Ascending aorta (tissue), 2 donors: Measurements from ENCODE around the gene C1QTNF8. TPM values are rescaled to one million over a fixed set of nuclear protein-coding genes. Genes with fewer than 3 reads are reported as not detected.

Source experiments
- DNase-seq, 2 donors: peaks; one replicate each; pipeline ENCODE4 v3.0.0-alpha.2; 2019; ENCODE audit warnings: low spot score in 2 of 2
- H3K27ac ChIP-seq, 2 donors: fragments of 200-600 bp; sonication (generic); one replicate each; pipeline ENCODE4 v1.5.1; 2016 to 2017; ENCODE audit warnings: mild to moderate bottlenecking in 1 of 2
- H3K27me3 ChIP-seq: fragments of 200-600 bp; sonication (generic); one replicate; pipeline ENCODE4 v1.5.1; 2017
- H3K36me3 ChIP-seq, 2 donors: fragments of 200-600 bp; sonication (generic); one replicate each; pipeline ENCODE4 v1.5.1; 2016
- H3K4me1 ChIP-seq, 2 donors: fragments of 200-600 bp; sonication (generic); one replicate each; pipeline ENCODE4 v1.5.1; 2016 to 2017; ENCODE audit warnings: mild to moderate bottlenecking in 1 of 2
- H3K4me3 ChIP-seq, 2 donors: fragments of 200-600 bp; sonication (generic); one replicate each; pipeline ENCODE4 v1.5.1; 2016 to 2017; ENCODE audit warnings: mild to moderate bottlenecking in 1 of 2
- H3K9me3 ChIP-seq, 2 donors: fragments of 200-600 bp; sonication (generic); one replicate each; pipeline ENCODE4 v1.5.1; 2016
- intact Hi-C: fragments of 100-400 bp; cut with DNase I; formaldehyde crosslinking; loops from one replicate; pipeline ENCODE4 v1.15.1; 2023
- total RNA-seq: library from RNA; depleted of rRNA; stranded (reverse); fragments of >200 nt; gene quantifications from one replicate; pipeline ENCODE4 v1.1.0, GENCODE V29; 2016
- TF ChIP-seq, protein P1 (sequence below), 3 experiments: fragments of 200-600 bp in 2 of 3; fragments of 450-650 bp in 1 of 3; sonication (generic) in 2 of 3; IDR thresholded peaks; one replicate each; pipeline ENCODE4 v1.5.1; 2016 to 2019; ENCODE audit warnings: antibody characterized with exemption in 3 of 3, mild to moderate bottlenecking in 1 of 3, moderate library complexity in 1 of 3

Gene C1QTNF8
- total RNA-seq, 1 donor from 2014 or later, result not detected

DNA sequence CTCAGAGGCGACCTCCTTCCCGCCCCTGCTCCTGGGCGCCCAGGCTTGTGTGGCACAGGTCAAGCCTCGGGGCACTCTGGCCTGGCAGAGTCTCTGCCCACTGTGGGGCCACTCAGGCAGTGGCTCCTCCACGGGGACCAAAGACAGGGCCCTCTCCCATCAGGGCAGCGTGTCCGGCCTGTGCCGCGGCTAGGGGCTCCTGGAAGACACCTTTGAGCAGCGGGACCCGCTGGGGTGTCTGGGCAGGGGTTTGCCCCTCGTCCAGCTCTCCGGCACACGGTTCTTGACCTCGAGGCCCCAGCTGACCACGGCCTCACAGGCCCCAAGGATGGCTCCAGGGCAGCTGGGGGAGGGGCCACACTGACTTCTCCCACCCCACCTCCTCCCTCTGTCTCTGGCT, 48.2 kb downstream of the C1QTNF8 start:
- H3K27ac ChIP-seq, result no peak overlapping the region
- intact Hi-C loops, result no loop called here
- H3K9me3 ChIP-seq, result no peaks in the 10 kb centered on the region
- H3K4me3 ChIP-seq, result no peak overlapping the region
- TF ChIP-seq, protein P1, sequence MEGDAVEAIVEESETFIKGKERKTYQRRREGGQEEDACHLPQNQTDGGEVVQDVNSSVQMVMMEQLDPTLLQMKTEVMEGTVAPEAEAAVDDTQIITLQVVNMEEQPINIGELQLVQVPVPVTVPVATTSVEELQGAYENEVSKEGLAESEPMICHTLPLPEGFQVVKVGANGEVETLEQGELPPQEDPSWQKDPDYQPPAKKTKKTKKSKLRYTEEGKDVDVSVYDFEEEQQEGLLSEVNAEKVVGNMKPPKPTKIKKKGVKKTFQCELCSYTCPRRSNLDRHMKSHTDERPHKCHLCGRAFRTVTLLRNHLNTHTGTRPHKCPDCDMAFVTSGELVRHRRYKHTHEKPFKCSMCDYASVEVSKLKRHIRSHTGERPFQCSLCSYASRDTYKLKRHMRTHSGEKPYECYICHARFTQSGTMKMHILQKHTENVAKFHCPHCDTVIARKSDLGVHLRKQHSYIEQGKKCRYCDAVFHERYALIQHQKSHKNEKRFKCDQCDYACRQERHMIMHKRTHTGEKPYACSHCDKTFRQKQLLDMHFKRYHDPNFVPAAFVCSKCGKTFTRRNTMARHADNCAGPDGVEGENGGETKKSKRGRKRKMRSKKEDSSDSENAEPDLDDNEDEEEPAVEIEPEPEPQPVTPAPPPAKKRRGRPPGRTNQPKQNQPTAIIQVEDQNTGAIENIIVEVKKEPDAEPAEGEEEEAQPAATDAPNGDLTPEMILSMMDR (IDR thresholded peaks at IDR 0.05), result no peak
- H3K36me3 ChIP-seq, result no peaks in the 10 kb centered on the region
- H3K27me3 ChIP-seq, result no peaks in the 10 kb centered on the region
- no peak for DNase-seq
- no peaks in the 10 kb centered on the region for H3K4me1 ChIP-seq

DNA sequence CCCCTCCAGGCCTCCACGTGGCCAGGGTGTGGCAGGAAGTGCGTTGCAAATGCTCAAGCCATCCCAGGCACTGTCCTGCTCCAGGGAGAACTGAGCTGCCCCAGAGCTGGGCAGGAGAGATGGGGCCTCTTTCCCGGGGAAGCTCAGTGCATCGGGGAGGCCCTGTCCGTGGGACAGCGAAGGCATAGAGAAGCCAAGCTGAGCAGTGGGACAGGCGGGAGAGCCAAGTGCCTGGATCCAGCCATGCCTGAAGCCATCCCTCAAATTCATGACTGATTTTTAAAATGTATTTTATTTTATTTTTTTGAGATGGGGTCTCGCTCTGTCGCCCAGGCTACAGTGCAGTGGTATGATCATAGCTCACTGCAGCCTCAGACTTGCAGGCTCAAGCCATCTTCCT, 48.9 kb downstream of the C1QTNF8 start:
- Histone ChIP-seq H3K4me3 (no peak overlapping the region), H3K27ac (no peak overlapping the region), H3K27me3 (no peaks in the 10 kb centered on the region), H3K9me3 (no peaks in the 10 kb centered on the region), H3K4me1 (no peaks in the 10 kb centered on the region), H3K36me3 (no peaks in the 10 kb centered on the region)
- DNase-seq, result no peak
- TF ChIP-seq, protein P1 (IDR thresholded peaks at IDR 0.05), result no peak
- intact Hi-C loops, result no loop called here

DNA sequence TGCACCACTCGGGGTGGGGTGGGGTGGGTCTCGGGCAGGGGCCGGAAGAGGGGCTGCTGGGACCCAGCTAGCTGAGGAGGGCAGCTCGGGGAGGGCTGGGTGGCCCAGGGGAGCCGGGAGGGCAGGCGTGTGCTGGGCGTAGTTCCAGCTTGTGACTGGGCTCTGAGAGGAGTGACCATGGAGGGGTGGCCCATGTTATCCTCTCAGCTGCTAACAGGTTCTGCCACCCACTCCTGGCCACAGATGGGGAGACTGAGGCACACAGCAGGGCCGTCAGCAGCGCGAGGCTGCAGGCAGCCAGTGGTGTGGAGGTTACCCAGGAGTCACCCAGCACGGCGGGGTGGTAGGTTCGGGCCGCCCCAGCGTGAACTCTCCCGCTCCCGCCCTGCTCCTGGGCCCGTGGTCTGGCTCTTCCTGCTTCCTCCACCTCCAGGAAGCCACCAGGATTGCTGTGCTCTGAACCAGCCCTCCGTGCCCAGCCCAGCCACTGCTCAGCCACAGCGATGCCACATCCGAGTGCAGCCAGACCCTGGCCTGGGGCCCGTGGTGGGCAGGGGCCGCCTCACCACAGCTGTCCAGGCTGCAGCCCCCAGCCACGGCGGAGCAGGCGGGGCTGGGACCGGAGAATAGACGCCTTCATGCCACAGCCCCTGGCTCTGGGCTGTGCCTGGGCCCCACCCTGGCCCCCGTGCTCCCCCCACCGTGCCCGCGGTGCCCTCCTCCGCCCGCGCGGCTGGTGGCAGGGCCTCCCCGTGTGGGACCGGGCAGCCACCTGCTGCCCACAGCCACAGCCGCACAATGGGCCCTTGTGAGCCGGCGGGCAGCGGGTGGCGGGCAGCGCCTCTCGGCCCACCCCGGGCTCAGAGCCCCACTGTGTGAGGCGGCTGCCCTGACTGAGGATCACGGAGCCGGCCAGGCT, 49.8 kb downstream of the C1QTNF8 start:
- Histone ChIP-seq H3K27ac (no peak overlapping the region), H3K4me3 (no peak overlapping the region), H3K36me3 (no peaks in the 10 kb centered on the region), H3K4me1 (no peaks in the 10 kb centered on the region), H3K9me3 (no peaks in the 10 kb centered on the region), H3K27me3 (no peaks in the 10 kb centered on the region)
- TF ChIP-seq, protein P1 (IDR thresholded peaks at IDR 0.05), result no peak
- intact Hi-C loops, result no loop called here
- DNase-seq, result no peak

DNA sequence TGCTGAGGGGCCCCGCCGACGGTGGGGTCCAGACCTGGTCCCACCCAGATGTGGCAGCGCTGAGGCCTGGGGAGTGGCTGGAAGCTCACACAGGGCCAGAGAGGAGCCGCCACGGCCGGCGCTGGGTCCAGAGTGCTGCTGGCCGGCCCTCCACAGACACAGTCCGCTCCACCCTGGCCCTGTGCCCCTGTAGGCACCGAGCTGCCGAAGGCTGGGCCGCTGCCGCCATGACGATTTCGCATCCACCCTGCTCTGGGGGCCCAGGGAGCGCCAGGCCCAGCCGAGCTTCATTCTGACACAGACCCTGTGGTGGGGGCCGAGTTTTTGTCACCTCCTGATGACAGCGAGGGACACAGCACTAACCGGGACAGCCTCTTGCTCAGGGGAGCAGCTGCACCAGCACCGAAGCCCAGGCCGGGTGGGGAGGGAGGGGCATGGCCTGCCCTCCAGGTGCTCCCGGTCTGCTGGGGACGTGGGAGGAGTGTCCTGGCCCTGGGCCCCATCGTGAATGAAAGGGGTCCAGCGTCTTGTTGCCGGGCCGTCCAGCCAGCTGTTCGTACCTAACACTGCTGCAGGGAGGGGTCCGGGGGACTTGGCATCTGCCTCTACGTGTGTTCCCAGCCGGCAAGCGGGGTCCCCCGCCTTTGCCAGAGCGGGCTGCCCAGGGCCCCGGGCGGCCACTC, 50.6 kb downstream of the C1QTNF8 start:
- TF ChIP-seq, protein P1 (IDR thresholded peaks at IDR 0.05), result no peak
- Histone ChIP-seq H3K27ac (no peak overlapping the region), H3K9me3 (no peaks in the 10 kb centered on the region), H3K27me3 (no peaks in the 10 kb centered on the region), H3K4me3 (no peak overlapping the region), H3K36me3 (no peaks in the 10 kb centered on the region), H3K4me1 (no peaks in the 10 kb centered on the region)
- intact Hi-C loops, result no loop called here
- no peak for DNase-seq

DNA sequence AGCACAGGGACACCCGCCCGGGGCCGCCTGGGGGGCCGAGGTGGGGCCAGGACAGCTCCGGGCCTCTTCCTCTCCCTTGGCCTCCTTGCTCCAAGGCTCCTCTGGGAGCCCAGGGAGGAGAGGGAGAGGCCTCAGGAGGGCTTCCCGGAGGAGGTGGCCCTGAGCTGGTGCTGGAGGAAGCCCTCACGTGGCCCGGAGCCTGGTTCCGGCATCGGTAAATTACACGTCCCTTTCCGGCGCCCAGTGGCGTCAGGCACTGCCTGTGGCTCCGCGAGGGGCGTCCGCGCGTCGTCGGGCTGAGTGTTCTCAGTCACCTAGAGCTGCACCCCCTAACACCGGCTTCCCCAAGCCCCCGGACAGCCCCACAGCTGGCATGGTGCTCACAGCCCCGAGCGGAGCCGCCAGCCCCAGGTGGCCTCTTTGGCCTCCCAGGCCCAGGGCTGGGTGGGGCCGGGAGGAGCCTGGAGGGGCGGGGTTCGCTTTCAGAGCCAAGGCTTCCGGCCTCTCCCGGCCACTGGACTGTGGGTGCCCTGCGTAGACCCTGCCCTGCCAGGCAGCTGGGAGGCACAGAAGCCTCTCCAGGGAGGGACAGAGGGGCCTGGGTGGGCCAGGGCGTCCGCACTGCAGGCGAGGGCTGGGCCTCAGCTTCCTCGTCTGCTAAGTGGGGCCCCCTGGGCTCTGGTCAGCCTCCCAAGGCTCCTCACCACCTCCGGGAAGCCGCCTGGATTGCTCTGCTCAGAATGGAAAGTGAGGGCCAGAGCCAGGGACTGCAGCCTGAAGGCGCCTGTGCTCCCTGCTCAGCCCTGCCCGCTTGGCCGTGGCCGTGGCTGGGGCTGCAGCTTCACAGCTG, 51.4 kb downstream of the C1QTNF8 start:
- Histone ChIP-seq H3K27ac (no peak overlapping the region), H3K27me3 (no peaks in the 10 kb centered on the region), H3K4me3 (no peak overlapping the region), H3K9me3 (no peaks in the 10 kb centered on the region), H3K4me1 (no peaks in the 10 kb centered on the region), H3K36me3 (no peaks in the 10 kb centered on the region)
- TF ChIP-seq, protein P1 (IDR thresholded peaks at IDR 0.05), result no peak
- intact Hi-C loops, result no loop called here
- DNase-seq, result no peak
